ENCODE data around the gene CACNA2D2.
A peak's percentile ranks its signal among the peaks of the same experiment; 100 is the strongest.

Gene CACNA2D2

DNA sequence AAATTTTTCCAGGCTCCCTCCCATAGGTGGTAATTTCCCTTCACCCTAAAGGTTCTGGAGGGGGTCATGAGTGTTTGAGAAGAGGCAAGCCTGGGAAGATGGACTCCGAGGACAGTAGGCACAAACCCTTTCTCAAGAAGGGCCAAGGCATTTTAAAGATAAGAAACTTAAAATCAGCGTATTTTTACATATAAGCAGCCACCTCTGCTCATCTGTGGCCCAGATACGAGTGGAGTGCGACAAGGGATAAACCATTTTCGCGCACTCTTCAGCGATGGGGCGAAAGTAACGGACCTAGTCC is 163.3 kb downstream of the CACNA2D2 start:
- TF ChIP-seq, protein P1, sequence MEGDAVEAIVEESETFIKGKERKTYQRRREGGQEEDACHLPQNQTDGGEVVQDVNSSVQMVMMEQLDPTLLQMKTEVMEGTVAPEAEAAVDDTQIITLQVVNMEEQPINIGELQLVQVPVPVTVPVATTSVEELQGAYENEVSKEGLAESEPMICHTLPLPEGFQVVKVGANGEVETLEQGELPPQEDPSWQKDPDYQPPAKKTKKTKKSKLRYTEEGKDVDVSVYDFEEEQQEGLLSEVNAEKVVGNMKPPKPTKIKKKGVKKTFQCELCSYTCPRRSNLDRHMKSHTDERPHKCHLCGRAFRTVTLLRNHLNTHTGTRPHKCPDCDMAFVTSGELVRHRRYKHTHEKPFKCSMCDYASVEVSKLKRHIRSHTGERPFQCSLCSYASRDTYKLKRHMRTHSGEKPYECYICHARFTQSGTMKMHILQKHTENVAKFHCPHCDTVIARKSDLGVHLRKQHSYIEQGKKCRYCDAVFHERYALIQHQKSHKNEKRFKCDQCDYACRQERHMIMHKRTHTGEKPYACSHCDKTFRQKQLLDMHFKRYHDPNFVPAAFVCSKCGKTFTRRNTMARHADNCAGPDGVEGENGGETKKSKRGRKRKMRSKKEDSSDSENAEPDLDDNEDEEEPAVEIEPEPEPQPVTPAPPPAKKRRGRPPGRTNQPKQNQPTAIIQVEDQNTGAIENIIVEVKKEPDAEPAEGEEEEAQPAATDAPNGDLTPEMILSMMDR (IDR thresholded peaks at IDR 0.05; ENCODE audit: low read depth, low read length, missing control alignments), result no peak
- no peak for DNase-seq (ENCODE audit: extremely low read depth, low read depth)
- H3K4me3 ChIP-seq (replicated peaks; ENCODE audit: low read depth, low read length), result peak overlapping the region; percentile 97

DNA sequence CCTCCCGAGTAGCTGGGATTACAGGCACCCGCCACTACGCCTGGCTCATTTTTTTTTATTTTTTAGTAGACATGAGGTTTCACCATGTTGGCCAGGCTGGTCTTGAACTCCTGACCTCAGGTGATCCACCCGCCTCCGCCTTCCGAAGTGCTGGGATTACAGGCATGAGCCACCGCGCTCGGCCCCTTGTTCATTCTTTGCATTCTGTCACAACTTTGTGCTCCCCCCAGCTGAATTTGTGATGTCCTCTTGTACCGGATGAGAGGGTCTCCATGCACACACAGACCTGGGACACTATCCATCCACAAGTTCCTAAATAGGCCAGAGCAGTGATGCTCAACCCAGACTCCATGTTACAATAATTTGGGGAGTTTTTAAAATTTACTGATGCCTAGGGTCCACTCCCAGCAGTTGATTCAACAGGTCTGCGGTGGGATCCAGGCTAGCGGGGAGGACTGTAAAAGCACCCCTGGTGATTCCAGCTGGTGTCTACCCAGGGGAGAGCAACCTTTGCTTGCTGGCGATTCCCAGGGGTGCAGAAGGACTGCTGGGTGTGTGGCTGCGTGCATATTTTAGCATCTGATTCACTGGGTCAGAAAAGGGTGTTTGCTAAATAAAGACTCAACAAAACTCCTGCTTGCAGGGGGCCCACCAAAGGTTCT is 163.8 kb downstream of the CACNA2D2 start:
- DNase-seq (ENCODE audit: extremely low read depth, low read depth), result no peak
- peak overlapping the region; percentile 97 for H3K4me3 ChIP-seq (replicated peaks; ENCODE audit: low read depth, low read length)
- TF ChIP-seq, protein P1 (IDR thresholded peaks at IDR 0.05; ENCODE audit: low read depth, low read length, missing control alignments), result no peak

DNA sequence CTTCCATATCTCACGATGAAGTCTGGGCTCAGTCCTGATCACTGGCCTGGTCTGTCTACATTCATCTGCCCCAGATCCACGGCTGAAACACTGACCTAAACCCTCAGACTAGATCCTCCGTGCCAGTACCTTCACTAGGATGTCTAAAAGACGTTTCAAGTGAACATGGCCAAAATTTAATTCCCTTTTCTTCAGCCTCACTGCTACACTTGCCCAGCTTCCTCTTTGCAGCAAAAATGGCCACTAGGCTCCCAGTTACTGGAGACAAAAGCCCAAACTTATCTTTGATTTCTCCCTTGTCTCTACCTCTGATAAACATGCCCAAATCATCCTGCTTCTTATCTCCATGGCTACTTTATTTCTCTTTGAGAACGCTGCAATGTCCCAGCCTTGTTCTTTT is 164.5 kb downstream of the CACNA2D2 start:
- no peak for DNase-seq (ENCODE audit: extremely low read depth, low read depth)
- TF ChIP-seq, protein P1 (IDR thresholded peaks at IDR 0.05; ENCODE audit: low read depth, low read length, missing control alignments), result no peak
- H3K4me3 ChIP-seq (replicated peaks; ENCODE audit: low read depth, low read length), result peak overlapping the region; percentile 97

DNA sequence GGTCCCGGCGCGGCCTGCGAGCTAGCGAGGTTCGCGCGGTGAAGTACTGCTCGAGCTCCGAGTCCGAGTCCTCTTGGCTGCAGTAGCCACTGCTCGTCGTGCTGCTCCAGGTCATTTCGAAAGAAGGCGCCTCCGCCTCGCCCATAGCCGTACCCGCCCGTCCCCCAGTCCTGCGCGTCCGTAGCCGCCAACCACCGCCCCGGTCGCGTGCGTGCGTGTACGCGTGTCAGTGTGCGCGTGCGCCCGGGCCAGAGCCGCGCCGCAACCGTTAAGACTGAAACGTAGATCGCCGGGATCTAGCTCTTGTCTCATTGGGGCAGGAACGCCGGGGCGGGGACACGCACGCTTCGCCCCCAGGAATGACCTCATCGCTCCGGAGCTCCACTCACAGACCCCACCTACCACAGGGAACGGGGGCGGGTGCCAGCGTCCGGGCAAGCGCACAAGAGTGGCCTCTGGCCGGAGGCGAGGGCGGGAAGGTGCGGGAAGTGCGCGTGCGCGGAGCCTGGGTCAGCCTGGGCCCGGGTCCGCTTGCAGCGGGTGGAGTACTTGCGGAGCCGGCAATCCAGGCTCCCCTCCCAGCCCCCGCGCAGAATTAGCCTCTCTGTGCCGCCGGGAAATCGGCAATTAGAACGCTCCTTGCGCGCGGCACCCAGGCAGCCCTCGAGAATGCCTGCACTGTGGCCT is 166.1 kb downstream of the CACNA2D2 start:
- peak; percentile 94 for DNase-seq (ENCODE audit: extremely low read depth, low read depth)
- H3K4me3 ChIP-seq (replicated peaks; ENCODE audit: low read depth, low read length), result peak overlapping the region; percentile 97
- TF ChIP-seq, protein P1 (IDR thresholded peaks at IDR 0.05; ENCODE audit: low read depth, low read length, missing control alignments), result no peak

DNA sequence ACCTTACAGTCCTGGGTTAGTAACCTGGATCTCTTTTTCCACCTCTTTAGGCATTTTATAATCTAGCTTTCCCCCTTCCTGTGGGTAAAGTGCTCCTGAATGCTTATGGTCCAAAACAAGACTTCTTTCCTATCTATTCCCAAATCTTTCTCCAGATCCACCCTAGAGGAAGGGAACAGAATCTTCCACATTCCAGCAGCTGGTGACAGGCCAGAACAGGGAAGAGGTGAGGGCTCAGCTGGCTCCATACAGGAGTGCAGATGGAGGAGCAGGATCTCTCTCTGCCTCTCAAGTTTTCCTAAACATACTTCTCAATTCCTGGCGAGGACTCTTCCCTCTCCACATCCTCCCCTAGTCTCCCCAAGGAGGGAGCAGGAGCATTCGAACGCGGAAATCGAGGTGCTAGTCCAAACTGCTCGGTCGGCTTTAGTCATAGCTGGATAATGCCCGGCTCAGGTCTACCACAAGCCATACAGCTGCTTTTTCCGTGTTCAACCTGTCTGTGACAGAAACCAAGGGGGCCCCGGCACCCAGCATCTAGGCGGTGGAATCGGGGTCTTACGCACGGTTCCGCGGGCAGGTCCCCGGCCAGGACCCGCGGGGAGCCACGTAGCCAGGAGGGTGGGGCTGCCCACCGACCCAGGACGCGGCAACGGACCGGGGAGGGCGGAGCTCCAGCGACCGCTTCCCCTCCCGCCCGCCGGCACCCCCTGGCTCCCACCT is 166.8 kb downstream of the CACNA2D2 start:
- TF ChIP-seq, protein P1 (IDR thresholded peaks at IDR 0.05; ENCODE audit: low read depth, low read length, missing control alignments), result no peak
- no peak for DNase-seq (ENCODE audit: extremely low read depth, low read depth)
- H3K4me3 ChIP-seq (replicated peaks; ENCODE audit: low read depth, low read length), result peak overlapping the region; percentile 97

DNA sequence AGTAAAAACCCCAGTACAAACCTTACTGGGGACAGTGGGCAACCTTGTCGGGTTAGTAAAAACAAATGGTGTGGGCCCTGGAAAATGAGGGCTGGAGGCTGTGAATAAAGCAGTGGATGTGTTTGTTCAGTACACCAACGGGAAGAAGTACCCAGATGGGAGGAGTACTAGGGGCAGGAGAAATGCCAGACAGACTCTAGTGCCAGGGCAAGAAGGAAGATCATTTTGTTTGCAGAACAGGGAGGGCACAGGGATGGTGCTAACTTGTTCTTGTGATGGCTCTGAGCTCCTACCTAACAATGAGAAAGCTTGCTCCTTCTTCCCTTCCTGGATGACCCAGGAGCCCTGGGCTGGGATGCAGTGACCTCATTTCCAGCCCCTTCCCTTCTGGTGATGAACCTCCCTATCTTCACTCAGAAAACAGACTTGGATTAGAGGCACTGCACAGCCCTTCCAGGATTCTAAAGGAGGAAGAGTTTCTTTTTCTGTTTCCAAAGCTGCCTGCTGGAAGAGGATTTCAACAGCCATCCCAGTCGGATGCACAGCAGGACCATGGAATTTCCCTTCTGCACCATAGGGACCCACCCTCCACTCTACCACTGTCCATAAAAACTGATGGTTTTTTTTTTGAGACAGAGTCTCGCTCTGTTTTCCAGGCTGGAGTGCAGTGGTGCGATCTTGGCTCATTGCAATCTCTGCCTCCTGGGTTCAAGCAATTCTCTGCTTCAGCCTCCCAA is 168.9 kb downstream of the CACNA2D2 start:
- TF ChIP-seq, protein P1 (IDR thresholded peaks at IDR 0.05; ENCODE audit: low read depth, low read length, missing control alignments), result no peak
- DNase-seq (ENCODE audit: extremely low read depth, low read depth), result no peak
- H3K4me3 ChIP-seq (replicated peaks; ENCODE audit: low read depth, low read length), result peak overlapping the region; percentile 97
